Measurements from ENCODE around the gene EIF4EBP2. TPM values are rescaled to one million over a fixed set of nuclear protein-coding genes. Genes with fewer than 3 reads are reported as not detected.

EIF4EBP2 gene
- total and polyA plus RNA-seq, 2 of the 13 experiments (the other 11 are each of a cell fraction or from before 2014, with no cell fraction given), result 16.9 to 22.0 TPM

- no peak for FAIRE-seq
- BruUV-seq (replicated peaks), result no TSS peak
- TF ChIP-seq NFE2 (CRISPR knock-in tag; IDR thresholded peaks at IDR 0.05) (no peak), KLF15 (CRISPR knock-in tag; IDR thresholded peaks at IDR 0.05; ENCODE audit: borderline replicate concordance) (no peak), TEF (CRISPR knock-in tag; IDR thresholded peaks at IDR 0.05) (no peak), GATA4 (IDR thresholded peaks at IDR 0.05; ENCODE audit: borderline replicate concordance, low read depth) (no peak), ZBED4 (CRISPR knock-in tag; IDR thresholded peaks at IDR 0.05; ENCODE audit: borderline replicate concordance) (no peak), ATM (IDR thresholded peaks at IDR 0.05; ENCODE audit: borderline replicate concordance) (no peak), SOX6 (IDR thresholded peaks at IDR 0.05) (no peak), SOX6 (CRISPR knock-in tag; IDR thresholded peaks at IDR 0.05) (peak; percentile 47; the same call in 1 of the 2 replicates), ZFY (CRISPR knock-in tag; IDR thresholded peaks at IDR 0.05) (no peak), KMT2B (CRISPR knock-in tag; IDR thresholded peaks at IDR 0.05) (no peak), CREB1 (IDR thresholded peaks at IDR 0.05) (no peak), CREB1 (CRISPR knock-in tag; IDR thresholded peaks at IDR 0.05) (no peak), ZNF746 (CRISPR knock-in tag; IDR thresholded peaks at IDR 0.05) (no peak), KMT2A (CRISPR knock-in tag; IDR thresholded peaks at IDR 0.05) (no peak), NR2F6 (IDR thresholded peaks at IDR 0.05) (no peak), NR2F6 (CRISPR knock-in tag; IDR thresholded peaks at IDR 0.05) (no peak), CENPT (CRISPR knock-in tag; IDR thresholded peaks at IDR 0.05; ENCODE audit: low read depth) (no peak), ZNF550 (CRISPR knock-in tag; IDR thresholded peaks at IDR 0.05; ENCODE audit: borderline replicate concordance) (no peak), HMG20B (CRISPR knock-in tag; conservative IDR thresholded peaks at IDR 0.05) (no peak), ZNF337 (CRISPR knock-in tag; IDR thresholded peaks at IDR 0.05; ENCODE audit: borderline replicate concordance, low read depth) (no peak)
- TF ChIP-seq, protein P1, sequence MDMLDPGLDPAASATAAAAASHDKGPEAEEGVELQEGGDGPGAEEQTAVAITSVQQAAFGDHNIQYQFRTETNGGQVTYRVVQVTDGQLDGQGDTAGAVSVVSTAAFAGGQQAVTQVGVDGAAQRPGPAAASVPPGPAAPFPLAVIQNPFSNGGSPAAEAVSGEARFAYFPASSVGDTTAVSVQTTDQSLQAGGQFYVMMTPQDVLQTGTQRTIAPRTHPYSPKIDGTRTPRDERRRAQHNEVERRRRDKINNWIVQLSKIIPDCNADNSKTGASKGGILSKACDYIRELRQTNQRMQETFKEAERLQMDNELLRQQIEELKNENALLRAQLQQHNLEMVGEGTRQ (IDR thresholded peaks at IDR 0.05; ENCODE audit: low read depth, low read length), result no peak
- TF ChIP-seq, protein P1 (CRISPR knock-in tag; IDR thresholded peaks at IDR 0.05; ENCODE audit: borderline replicate concordance), result no peak
These were observed 39.2 kb upstream of the EIF4EBP2 start for GRCh38 chr10:70364772-70365091.

More at GRCh38 chr10:70364772-70365091, 39.2 kb upstream of the EIF4EBP2 start:
- Histone ChIP-seq H3K4me1 (ENCODE audit: insufficient read depth, low read length) (peaks cover 42% of the 10 kb centered on the region), H3K27me3 (ENCODE audit: control insufficient read depth in 1 of 2, insufficient read depth in 2 of 2, low read length in 2 of 2) (no peaks in the 10 kb centered on the region), H3K36me3 (replicated peaks in 1 of 2; ENCODE audit: control insufficient read depth in 1 of 2, insufficient read depth in 2 of 2, low read length in 2 of 2) (no peaks in the 10 kb centered on the region), H3K79me2 (ENCODE audit: insufficient read depth, low read length) (no peaks in the 10 kb centered on the region), H4K20me1 (ENCODE audit: insufficient read depth, low read length) (no peaks in the 10 kb centered on the region), H3K4me2 (ENCODE audit: low read depth, low read length) (peak overlapping the region; percentile 55), H3K27ac (ENCODE audit: extremely low read length, insufficient read depth, low read length) (no peak overlapping the region), H2AFZ (ENCODE audit: low read length) (no peak overlapping the region), H3K9ac (ENCODE audit: insufficient read depth, low read depth, low read length) (no peak overlapping the region), H3K9me3 (ENCODE audit: low read length) (no peaks in the 10 kb centered on the region), H3K4me3 (replicated peaks in 1 of 3; ENCODE audit: insufficient read depth in 1 of 3, low read depth in 2 of 3, low read length in 3 of 3) (no peak overlapping the region)
- POLR2A ChIA-PET, result interaction anchor here (0.9 to 3.0 kb wide), 13 partner anchors 10 to 219 kb away, joined by 3 to 32 read pairs (median 5); partner anchors contain the start of genes EIF4EBP2, SAR1A and TYSND1
- intact Hi-C loops (cut with micrococcal nuclease; ENCODE audit: unreplicated experiment), result loop anchor here (1.0 to 5.0 kb wide), 5 partner anchors 41 to 218 kb away; partner anchors contain the start of genes NPFFR1 and TYSND1
- ATAC-seq, result no peak
- in situ Hi-C loops (cut with HindIII; ENCODE audit: extremely low pct_ligation_motif_present, low pct_unique_long_range_greater_than_20kb), result loop anchor here (5.0 kb wide), 1 partner anchor 142 kb away; no protein-coding TSS in a partner anchor
- WGBS (ENCODE audit: low lambda C conversion rate), result 39% methylated on average over 2 of the region's 2 CpGs
- no peak for DNase-seq (ENCODE audit: low spot score)
- CTCF ChIA-PET (ENCODE audit: low intra/inter-chr PET ratio, low total read pairs), result interaction anchor here (0.8 to 2.5 kb wide), 5 partner anchors 33 to 143 kb away, joined by 3 to 35 read pairs (median 8); no protein-coding TSS in a partner anchor
